HepG2 (cell line): Measurements from ENCODE around the gene MEX3A. TPM values are rescaled to one million over a fixed set of nuclear protein-coding genes. Genes with fewer than 3 reads are reported as not detected.

Experiments
- HIC2 ChIP-seq: sonication (generic); formaldehyde crosslinking; IDR thresholded peaks from 2 replicates; pipeline ENCODE4 v1.9.0; 2022; ENCODE audit warnings: low read depth, missing genetic modification reagents
- HNF1A ChIP-seq, 2 experiments: sonication (generic) in 1 of 2; formaldehyde crosslinking in 1 of 2; IDR thresholded peaks; 2 replicates each; pipeline versions ENCODE4 v1.4.0 to v1.6.1; 2016 to 2020; ENCODE audit warnings: borderline replicate concordance in 1 of 2, low read depth in 1 of 2, mild to moderate bottlenecking in 1 of 2, missing genetic modification reagents in 1 of 2
- SIN3A ChIP-seq: IDR thresholded peaks from 2 replicates; pipeline ENCODE4 v1.6.1; 2011; ENCODE audit warnings: low read depth, mild to moderate bottlenecking, control low read depth, low read length, borderline replicate concordance
- YY1 ChIP-seq: IDR thresholded peaks from 2 replicates; pipeline ENCODE4 v1.6.1; 2011; ENCODE audit warnings: low read length, low read depth, moderate library complexity, mild to moderate bottlenecking; ENCODE audit not compliant: insufficient read depth, insufficient replicate concordance
- ZNF17 ChIP-seq: sonication (generic); formaldehyde crosslinking; IDR thresholded peaks from 2 replicates; pipeline ENCODE4 v1.5.0; 2020; ENCODE audit warnings: mild to moderate bottlenecking, missing genetic modification reagents
- ZNF720 ChIP-seq: sonication (generic); formaldehyde crosslinking; IDR thresholded peaks from 2 replicates; pipeline ENCODE4 v1.4.0; 2020; ENCODE audit warnings: missing genetic modification reagents
- polyA plus RNA-seq, 8 experiments: library from polyadenylated mRNA; depleted of rRNA in 3 of 8; stranded (reverse) in 7 of 8; unstranded in 1 of 8; fragments of >200 nt; fragmentation: Illumina TruSeq in 4 of 8; extraction: Trizol in 4 of 8; gene quantifications; 2 replicates each; pipeline versions ENCODE4 v1.2.1 to v1.2.3, GENCODE V29; 2011 to 2016; ENCODE audit warnings: low read depth in 4 of 8, missing spikeins in 1 of 8, mixed read lengths in 1 of 8; ENCODE audit not compliant: insufficient read depth in 1 of 8
- total RNA-seq, 5 experiments: library from RNA; depleted of rRNA; stranded (reverse); fragments of >200 nt; fragmentation: Illumina TruSeq; extraction: Trizol; gene quantifications; 2 replicates each; pipeline ENCODE4 v1.2.3, GENCODE V29; 2016; ENCODE audit warnings: low read depth in 1 of 5
- TF ChIP-seq, protein P1 (sequence below): fragments of 450-650 bp; IDR thresholded peaks from 2 replicates; pipeline ENCODE4 v1.6.1; 2016
- TF ChIP-seq, protein P2 (sequence below): sonication (generic); formaldehyde crosslinking; IDR thresholded peaks from 2 replicates; pipeline ENCODE4 v1.4.0; 2020; ENCODE audit warnings: mild to moderate bottlenecking, missing genetic modification reagents

Gene MEX3A
- total and polyA plus RNA-seq, 2 of the 13 experiments (the other 11 are each of a cell fraction or from before 2014, with no cell fraction given) = 7.6 to 9.1 TPM

GRCh38 chr1:156052862-156053767, 29.1 kb downstream of the MEX3A start (continued):
- TF ChIP-seq HNF1A (IDR thresholded peaks at IDR 0.05; ENCODE audit: low read depth) (no peak), HNF1A (CRISPR knock-in tag; IDR thresholded peaks at IDR 0.05; ENCODE audit: borderline replicate concordance) (no peak), ZNF17 (CRISPR knock-in tag) (no peak), SIN3A (no peak), YY1 (no peak), HIC2 (CRISPR knock-in tag) (no peak), ZNF720 (CRISPR knock-in tag) (no peak)
- TF ChIP-seq, protein P1, sequence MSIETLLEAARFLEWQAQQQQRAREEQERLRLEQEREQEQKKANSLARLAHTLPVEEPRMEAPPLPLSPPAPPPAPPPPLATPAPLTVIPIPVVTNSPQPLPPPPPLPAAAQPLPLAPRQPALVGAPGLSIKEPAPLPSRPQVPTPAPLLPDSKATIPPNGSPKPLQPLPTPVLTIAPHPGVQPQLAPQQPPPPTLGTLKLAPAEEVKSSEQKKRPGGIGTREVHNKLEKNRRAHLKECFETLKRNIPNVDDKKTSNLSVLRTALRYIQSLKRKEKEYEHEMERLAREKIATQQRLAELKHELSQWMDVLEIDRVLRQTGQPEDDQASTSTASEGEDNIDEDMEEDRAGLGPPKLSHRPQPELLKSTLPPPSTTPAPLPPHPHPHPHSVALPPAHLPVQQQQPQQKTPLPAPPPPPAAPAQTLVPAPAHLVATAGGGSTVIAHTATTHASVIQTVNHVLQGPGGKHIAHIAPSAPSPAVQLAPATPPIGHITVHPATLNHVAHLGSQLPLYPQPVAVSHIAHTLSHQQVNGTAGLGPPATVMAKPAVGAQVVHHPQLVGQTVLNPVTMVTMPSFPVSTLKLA = no peak
- TF ChIP-seq, protein P2, sequence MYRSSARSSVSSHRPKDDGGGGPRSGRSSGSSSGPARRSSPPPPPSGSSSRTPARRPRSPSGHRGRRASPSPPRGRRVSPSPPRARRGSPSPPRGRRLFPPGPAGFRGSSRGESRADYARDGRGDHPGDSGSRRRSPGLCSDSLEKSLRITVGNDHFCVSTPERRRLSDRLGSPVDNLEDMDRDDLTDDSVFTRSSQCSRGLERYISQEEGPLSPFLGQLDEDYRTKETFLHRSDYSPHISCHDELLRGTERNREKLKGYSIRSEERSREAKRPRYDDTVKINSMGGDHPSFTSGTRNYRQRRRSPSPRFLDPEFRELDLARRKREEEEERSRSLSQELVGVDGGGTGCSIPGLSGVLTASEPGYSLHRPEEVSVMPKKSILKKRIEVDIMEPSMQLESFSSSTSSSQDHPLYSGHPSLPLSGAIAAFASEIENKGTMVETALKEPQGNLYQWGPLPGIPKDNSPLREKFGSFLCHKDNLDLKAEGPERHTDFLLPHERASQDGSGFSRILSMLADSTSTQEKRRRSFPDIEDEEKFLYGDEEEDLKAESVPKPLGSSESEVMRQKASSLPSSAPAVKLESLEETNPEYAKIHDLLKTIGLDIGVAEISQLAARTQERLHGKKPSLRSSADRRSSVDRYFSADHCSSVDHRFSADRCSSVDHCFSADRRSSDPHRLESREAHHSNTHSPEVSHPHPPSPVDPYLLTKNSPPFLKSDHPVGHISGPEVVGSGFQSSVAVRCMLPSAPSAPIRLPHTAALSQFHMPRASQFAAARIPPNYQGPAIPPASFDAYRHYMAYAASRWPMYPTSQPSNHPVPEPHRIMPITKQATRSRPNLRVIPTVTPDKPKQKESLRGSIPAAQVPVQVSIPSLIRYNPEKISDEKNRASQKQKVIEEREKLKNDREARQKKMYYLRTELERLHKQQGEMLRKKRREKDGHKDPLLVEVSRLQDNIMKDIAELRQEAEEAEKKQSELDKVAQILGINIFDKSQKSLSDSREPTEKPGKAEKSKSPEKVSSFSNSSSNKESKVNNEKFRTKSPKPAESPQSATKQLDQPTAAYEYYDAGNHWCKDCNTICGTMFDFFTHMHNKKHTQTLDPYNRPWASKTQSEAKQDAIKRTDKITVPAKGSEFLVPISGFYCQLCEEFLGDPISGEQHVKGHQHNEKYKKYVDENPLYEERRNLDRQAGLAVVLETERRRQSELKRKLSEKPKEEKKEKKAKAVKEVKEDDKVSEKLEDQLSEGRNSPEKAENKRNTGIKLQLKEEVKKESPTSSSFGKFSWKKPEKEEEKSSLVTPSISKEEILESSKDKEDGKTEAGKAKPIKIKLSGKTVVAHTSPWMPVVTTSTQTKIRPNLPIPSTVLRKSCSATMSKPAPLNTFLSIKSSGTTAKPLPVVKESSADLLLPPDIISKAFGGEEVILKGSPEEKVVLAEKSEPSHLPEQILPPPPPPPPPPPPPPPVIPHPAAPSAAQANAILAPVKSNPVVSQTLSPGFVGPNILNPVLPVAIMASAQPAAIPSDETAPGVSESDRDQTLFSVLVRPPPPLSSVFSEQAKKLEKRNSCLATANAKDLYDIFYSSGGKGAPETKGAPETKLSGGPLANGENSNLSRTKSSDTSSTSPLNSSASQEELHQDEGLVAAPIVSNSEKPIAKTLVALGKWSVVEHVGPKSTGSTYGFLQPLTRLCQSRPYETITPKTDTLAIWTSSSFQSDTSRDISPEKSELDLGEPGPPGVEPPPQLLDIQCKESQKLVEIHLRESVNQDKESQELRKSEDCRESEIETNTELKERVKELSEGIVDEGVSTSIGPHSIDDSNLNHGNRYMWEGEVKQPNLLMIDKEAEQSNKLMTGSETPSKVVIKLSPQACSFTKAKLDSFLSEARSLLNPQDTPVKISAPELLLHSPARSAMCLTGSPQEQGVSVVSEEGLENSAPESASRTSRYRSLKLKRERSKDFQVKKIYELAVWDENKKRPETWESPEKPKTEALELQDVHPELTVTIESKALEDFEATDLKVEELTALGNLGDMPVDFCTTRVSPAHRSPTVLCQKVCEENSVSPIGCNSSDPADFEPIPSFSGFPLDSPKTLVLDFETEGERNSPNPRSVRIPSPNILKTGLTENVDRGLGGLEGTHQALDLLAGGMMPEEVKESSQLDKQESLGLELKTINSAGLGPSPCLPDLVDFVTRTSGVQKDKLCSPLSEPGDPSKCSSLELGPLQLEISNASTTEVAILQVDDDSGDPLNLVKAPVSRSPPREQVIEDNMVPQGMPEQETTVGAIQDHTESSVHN = no peak
